Heart right ventricle (tissue), 16 donors: ENCODE results near the gene CMTM7. TPM values are rescaled to one million over a fixed set of nuclear protein-coding genes. Genes with fewer than 3 reads are reported as not detected.

Experiments used
- ATAC-seq, 8 donors: fragments of 200-7000 bp; cut with Tn5 transposase; one replicate each; pipeline ENCODE4 v1.9.1; 2020; ENCODE audit warnings: mild to moderate bottlenecking in 8 of 8, moderate library complexity in 8 of 8, moderate number of reproducible peaks in 1 of 8
- DNase-seq, 2 donors: peaks; one replicate each; pipeline ENCODE4 v3.0.0-alpha.2; 2020
- H3K27ac ChIP-seq, 10 donors: fragments of 200-600 bp; sonication (generic) in 2 of 10; one replicate each; pipeline versions ENCODE4 v1.5.0 to v1.8.0; 2020 to 2022; ENCODE audit warnings: mild to moderate bottlenecking in 3 of 10
- H3K27me3 ChIP-seq, 7 donors: fragments of 200-600 bp; one replicate each; pipeline ENCODE4 v1.8.0; 2021 to 2022; ENCODE audit warnings: mild to moderate bottlenecking in 2 of 7
- H3K36me3 ChIP-seq, 9 donors: fragments of 200-600 bp; sonication (generic) in 1 of 9; one replicate each; pipeline versions ENCODE4 v1.5.0 to v1.8.0; 2020 to 2022; ENCODE audit warnings: mild to moderate bottlenecking in 2 of 9
- H3K4me1 ChIP-seq, 9 donors: fragments of 200-600 bp; sonication (generic) in 1 of 9; one replicate each; pipeline versions ENCODE4 v1.5.0 to v1.8.0; 2020 to 2022; ENCODE audit warnings: mild to moderate bottlenecking in 4 of 9
- H3K4me3 ChIP-seq, 10 donors: fragments of 200-600 bp; sonication (generic) in 2 of 10; one replicate each; pipeline versions ENCODE4 v1.5.0 to v1.8.0; 2020 to 2022; ENCODE audit warnings: mild to moderate bottlenecking in 7 of 10, moderate library complexity in 2 of 10
- H3K9me3 ChIP-seq, 11 donors: fragments of 200-600 bp in 10 of 11; sonication (generic) in 2 of 11; one replicate each; pipeline versions ENCODE4 v1.5.0 to v1.8.0; 2013 to 2022; ENCODE audit warnings: mild to moderate bottlenecking in 2 of 11, control low read depth in 1 of 11, moderate library complexity in 1 of 11
- CTCF ChIP-seq, 9 donors: fragments of 200-600 bp; sonication (generic) in 2 of 9; IDR thresholded peaks; one replicate each; pipeline versions ENCODE4 v1.5.0 to v1.8.0; 2021 to 2022; ENCODE audit warnings: antibody characterized with exemption in 9 of 9, mild to moderate bottlenecking in 5 of 9, moderate library complexity in 1 of 9
- WGBS, 2 donors: extraction: QIAGEN DNeasy Blood & Tissue Kit; methylation state at CpG; one replicate each; pipeline ENCODE4 v1.1.7; 2013; ENCODE audit warnings: inconsistent platforms in 1 of 2; 5-methylcytosine and 5-hydroxymethylcytosine counted together
- intact Hi-C, 10 donors: fragments of 100-400 bp; cut with DNase I; formaldehyde crosslinking; loops; one replicate each; pipeline versions ENCODE4 v1.11.1 to v1.14.2; 2022
- polyA plus RNA-seq, 2 donors: library from polyadenylated mRNA; stranded (reverse); fragments of 200-250 nt; gene quantifications; one replicate each; pipeline ENCODE4 v1.2.3, GENCODE V29; 2013
- total RNA-seq, 10 donors: library from RNA; stranded (reverse); fragmentation: NEBNext Ultra II Directional in 3 of 10; extraction: Animal tissue kit (Norgen Biotek cat#: 25700) in 3 of 10; gene quantifications; one replicate each; pipeline versions ENCODE4 v1.2.1 to v1.2.4, GENCODE V29; 2021 to 2023
- donor health status: Arrhythmogenic right ventricular cardiomyopathy.
- donor health status: ischemic (EF 13 %, LVEDD 7.1; RV severe dilation, severe dysfunction).
- donor health status: healthy with polysubstance abuse.
- donor health status: DM: no; HTN: yes; CAD: no.
- donor health status: DM: no; HTN: no; CAD: no.
- donor health status: ischemic (EF 25% LVEDD 6.9; RV normal size, moderate dysfunction).
- donor health status: ischemic (EF 25% LVEDD 5.7; RV mildly dilated, moderate dysfunction).
- donor health status: healthy.
- donor health status: DM: yes; HTN: yes; CAD: no.
- donor health status: Ischemic cardiomyopathy.
- donor health status: ischemic (EF 35%, LVEDD 5.7; RV mildly dilated, moderate dysfunction).
- donor health status: nonischemic (EF 11% LVEDD 7.7; RV severe dilation, severe dysfunction).
- donor health status: DM: yes; HTN: yes; CAD: no.
- donor health status: PGD.
- donor health status: ischemic (EF 29% LVEDD 5.4; RV normal size, mild dysfunction).
- donor health status: nonischemic (EF 23%, LVEDD 6.1; RV moderate dilation, normal function).

Gene CMTM7
- total and polyA plus RNA-seq, 12 donors = 1.7 to 9.2 (median 3.0) TPM

GRCh38 chr3:32374788-32375595 lies 16.7 kb upstream of the CMTM7 start:
- peaks cover 0 to 6% (median 0%) of the 10 kb centered on the region in 9 donors for H3K4me1 ChIP-seq
- peak; percentile 51 to 80 (median 69) for TF ChIP-seq CTCF (IDR thresholded peaks at IDR 0.05)
- intact Hi-C loops = loop anchor here (1.0 to 5.0 kb wide), 6 partner anchors 24 to 287 kb away; no protein-coding TSS in a partner anchor
- DNase-seq (peak in 1 of 2 donors; percentile 80), ATAC-seq (peak in 7 of 8 donors; percentile 44 to 79 (median 69))
- H3K36me3 ChIP-seq = peaks cover 0 to 11% (median 0%) of the 10 kb centered on the region in 9 donors
- no peak overlapping the region for H3K4me3 ChIP-seq
- H3K9me3 ChIP-seq = no peaks in the 10 kb centered on the region
- H3K27me3 ChIP-seq = no peaks in the 10 kb centered on the region
- 47 to 53% methylated on average over 12 of the region's 12 CpGs for WGBS, 2 donors
- H3K27ac ChIP-seq = no peak overlapping the region

GRCh38 chr3:32375596-32375930 lies 16.1 kb upstream of the CMTM7 start:
- Histone ChIP-seq H3K27me3 (no peaks in the 10 kb centered on the region), H3K36me3 (peaks cover 0 to 6% (median 0%) of the 10 kb centered on the region in 9 donors), H3K9me3 (no peaks in the 10 kb centered on the region), H3K4me1 (peaks cover 0 to 6% (median 0%) of the 10 kb centered on the region in 9 donors), H3K27ac (no peak overlapping the region), H3K4me3 (no peak overlapping the region)
- WGBS, 2 donors = 93 to 94% methylated on average over 5 of the region's 5 CpGs
- TF ChIP-seq CTCF (IDR thresholded peaks at IDR 0.05) = no peak
- ATAC-seq = no peak
- no peak for DNase-seq
- intact Hi-C loops = loop anchor here in 8 of 10 donors (1.0 to 5.0 kb wide), 6 partner anchors 23 to 287 kb away; no protein-coding TSS in a partner anchor

DNA sequence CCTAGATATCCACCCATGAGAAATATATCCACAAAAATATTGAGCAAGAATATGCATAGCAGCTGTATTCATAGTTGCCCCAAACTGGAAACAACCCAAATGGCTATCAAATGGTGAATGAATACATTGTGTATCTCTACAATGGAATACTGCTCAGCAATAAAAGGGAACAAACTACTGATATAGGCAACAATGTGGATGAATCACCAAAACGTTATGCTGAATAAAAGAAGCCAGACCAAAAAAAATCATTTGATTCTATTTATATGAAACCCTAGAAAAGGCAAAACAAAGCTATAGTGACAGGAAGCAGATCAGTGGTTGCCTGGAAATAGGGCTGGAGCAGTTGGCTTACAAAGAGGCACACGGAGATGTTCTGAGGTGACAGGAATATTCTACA lies 15.5 kb upstream of the CMTM7 start:
- no peak for DNase-seq
- no peak overlapping the region for H3K4me3 ChIP-seq
- no peaks in the 10 kb centered on the region for H3K27me3 ChIP-seq
- ATAC-seq = no peak
- 73 to 79% methylated on average over 2 of the region's 2 CpGs for WGBS, 2 donors
- peaks cover 0 to 6% (median 0%) of the 10 kb centered on the region in 9 donors for H3K36me3 ChIP-seq
- H3K4me1 ChIP-seq = peaks cover 0 to 6% (median 0%) of the 10 kb centered on the region in 9 donors
- no peaks in the 10 kb centered on the region for H3K9me3 ChIP-seq
- intact Hi-C loops = loop anchor here in 3 of 10 donors (5.0 kb wide), 2 partner anchors 91 to 286 kb away; no protein-coding TSS in a partner anchor
- TF ChIP-seq CTCF (IDR thresholded peaks at IDR 0.05) = no peak
- no peak overlapping the region for H3K27ac ChIP-seq

DNA sequence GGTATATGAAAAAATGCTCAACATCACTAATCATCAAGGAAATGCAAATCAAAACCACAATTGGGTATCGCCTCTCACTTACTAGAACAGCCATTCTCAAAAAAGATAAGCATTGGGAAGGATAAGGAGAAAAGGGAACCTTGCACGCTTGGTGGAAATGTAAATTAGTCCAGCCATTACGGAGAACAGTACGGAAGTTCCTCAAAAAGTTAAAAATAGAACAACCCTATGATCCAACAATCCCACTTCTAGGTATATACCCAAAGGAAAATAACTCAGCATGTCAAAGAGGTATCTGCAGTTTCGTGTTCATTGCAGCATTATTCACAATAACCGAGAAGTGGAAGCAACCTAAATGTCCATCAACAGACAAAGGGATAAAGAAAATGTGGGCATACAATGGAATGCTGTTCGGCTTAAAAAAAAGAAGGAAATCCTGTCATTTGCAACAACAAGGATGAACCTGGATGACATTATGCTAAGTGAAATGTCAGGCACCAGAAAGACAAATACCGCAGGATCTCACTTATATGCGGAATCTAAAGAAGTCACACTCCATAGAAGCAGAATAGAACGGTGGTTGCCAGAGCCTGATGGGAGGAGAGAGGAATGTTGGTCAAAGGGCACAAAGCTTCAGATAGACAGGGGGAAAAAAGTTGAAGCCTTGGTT lies 11.7 kb upstream of the CMTM7 start:
- ATAC-seq = no peak
- no peaks in the 10 kb centered on the region for H3K36me3 ChIP-seq
- intact Hi-C loops = loop anchor here in 3 of 10 donors (5.0 kb wide), 2 partner anchors 87 to 282 kb away; no protein-coding TSS in a partner anchor
- H3K27me3 ChIP-seq = no peaks in the 10 kb centered on the region
- no peak overlapping the region for H3K27ac ChIP-seq
- TF ChIP-seq CTCF (IDR thresholded peaks at IDR 0.05) = no peak
- H3K4me3 ChIP-seq = no peak overlapping the region
- H3K9me3 ChIP-seq = no peaks in the 10 kb centered on the region
- peaks cover 0 to 4% (median 0%) of the 10 kb centered on the region in 9 donors for H3K4me1 ChIP-seq
- no peak for DNase-seq
- WGBS, 2 donors = 67 to 75% methylated on average over 10 of the region's 10 CpGs
